GM18870 (cell line): ENCODE measurements around the gene RPS27L.
"Not testable (repeated sequence)": the region's sequence is repeated elsewhere in the genome, so short reads cannot be mapped to it uniquely, and the experiment has no call there.

Experiments
- ATAC-seq: cut with Tn5 transposase; IDR thresholded peaks from one replicate; pipeline ENCODE4 v1.9.1; 2021; ENCODE audit warnings: moderate library complexity; ENCODE audit not compliant: unreplicated experiment

The RPS27L gene

DNA sequence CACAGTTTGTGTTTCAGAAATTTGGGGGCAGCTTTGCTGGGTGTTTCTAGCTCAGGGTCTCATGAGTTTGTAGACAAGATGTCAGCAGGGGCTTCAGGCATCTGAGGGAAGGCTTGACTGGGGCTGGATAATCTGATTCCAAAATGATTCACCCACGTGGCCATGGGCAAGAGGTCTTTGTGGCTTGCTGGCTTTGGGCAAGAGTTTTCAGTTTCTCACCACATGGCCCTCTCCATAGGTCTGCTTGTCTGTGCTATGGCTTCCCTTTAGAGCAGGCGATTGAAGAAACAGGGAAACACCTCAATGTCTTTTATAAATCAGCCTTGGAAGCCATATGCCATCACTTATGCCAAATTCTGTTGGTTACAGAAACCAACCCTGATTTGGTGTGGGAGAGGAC lies 11.9 kb downstream of the RPS27L start:
- ATAC-seq, result no peak

DNA sequence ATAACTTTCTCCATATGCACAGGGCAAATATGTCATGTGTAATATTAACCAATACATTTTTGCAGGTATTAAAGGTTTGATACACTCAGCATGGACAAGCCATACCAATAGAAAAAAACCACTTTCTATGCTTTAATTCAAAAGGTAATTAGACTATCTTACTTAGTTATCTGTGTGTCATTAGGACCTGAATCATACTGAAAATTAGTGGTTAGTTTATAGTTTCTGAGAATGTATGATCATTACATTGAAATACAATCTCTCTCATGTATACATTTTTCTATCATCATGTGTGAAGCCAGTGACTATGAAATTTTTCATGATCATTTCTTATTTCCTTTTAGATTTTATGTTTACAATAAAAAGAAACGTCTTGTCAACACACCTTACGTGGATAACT lies 16.3 kb downstream of the RPS27L start:
- no peak for ATAC-seq

DNA sequence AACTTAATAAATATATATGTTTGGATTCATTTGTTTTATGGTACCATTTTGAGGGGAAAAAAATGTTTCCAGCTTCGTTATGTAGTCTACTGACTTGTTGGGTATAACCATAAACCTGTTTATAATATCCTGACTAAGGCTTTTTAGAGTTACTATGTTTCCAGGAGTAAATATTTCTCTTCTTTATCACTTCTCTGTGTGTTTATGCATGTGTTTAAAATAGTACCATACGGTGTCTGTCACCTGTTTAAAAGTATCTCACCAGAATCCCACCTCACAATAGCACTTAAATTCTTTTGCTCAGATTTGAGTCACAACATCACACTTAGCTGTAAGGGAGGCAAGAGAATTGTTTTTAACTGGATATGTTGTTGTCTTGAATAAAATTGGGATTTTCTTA lies 20.5 kb downstream of the RPS27L start:
- no peak for ATAC-seq

DNA sequence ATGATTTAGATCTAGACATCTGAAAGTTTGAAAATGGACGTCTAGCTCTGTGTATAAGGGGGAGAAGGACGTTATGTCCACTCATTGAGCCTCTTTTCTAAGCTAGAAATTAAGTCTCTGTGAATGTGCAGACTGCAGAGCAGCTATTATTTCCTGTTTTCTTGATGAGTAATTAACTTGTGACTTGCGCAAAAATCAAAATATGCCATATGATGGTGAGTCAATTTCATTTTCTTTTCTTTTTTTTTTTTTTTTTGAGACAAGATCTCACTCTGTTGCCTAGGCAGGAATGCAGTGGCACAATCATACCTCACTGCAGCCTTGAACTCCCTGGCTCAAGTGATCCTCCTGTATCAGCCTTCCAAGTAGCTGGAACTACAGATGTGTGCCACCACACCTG lies 21.5 kb downstream of the RPS27L start:
- no peak for ATAC-seq

DNA sequence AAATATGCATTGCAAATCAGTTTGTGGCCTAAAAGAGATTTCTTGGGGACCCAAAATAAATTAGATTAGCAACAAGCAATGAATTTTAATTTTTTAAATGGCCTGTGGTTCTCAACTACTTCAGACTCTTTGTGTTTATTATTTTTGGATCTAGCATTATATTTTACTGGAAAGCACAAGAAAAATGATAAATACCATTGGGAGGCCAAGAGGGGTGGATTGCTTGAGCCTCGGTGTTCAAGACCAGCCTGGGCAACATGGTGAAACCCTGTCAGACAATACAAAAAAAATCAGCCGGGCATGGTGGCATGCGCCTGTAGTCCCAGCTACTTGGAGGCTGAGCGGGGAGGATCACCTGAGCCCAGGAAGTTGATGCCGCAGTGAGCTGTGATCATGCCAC lies 22.0 kb downstream of the RPS27L start:
- ATAC-seq, result no peak

DNA sequence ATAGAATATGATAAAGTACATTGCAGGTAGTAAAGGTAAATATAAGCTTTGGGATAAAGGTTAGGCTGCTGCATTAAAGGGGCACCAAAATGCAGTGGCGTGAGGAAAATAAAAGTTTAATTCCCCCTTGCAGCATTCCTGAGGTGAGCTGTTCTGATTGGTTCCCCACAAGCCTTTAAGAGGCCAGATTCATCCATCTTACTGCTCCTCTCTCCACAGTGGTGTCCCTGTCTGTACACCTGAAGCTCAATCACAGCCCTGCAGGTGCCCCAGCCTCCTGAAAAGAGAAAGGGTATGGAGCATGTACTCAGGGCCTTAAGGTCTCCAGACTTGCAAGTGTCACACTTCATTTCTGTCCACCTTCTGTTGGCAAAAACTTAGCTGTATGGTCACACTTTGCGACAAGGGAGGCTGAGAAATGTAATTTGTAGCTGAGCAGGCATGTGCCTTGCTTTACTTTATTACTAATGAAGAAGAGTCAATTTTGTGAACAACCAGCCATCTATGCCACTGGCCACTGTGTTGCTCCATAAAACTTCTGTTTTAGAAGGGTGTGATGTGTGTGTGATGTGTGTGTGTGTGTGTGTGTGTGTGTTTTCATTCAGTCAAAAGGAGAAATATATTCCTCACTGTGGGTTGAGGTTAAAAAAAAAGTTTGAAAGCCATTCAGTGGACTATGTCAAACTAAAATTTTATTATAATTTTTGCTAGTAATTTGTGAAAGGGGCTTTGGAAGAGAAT lies 22.9 kb downstream of the RPS27L start:
- ATAC-seq, result no peak

DNA sequence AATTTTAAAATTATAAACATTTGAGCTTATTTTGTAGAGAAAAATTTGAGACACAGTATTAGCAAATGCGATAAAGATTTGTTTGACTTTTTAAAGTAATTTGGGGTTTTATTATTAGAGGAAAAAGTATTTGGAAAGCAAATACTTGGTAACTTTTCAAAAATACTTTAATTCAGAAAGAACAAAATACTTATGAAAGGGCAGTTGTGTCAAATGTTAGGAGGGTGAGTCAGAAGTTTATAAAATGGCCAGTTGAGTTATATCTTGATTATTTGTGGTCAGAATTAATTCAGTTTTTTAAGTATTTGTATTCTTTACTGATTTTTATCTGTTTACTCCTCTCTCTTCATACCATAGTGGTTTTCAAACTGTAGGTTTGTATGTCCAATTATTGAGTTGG lies 23.5 kb downstream of the RPS27L start:
- ATAC-seq, result no peak

DNA sequence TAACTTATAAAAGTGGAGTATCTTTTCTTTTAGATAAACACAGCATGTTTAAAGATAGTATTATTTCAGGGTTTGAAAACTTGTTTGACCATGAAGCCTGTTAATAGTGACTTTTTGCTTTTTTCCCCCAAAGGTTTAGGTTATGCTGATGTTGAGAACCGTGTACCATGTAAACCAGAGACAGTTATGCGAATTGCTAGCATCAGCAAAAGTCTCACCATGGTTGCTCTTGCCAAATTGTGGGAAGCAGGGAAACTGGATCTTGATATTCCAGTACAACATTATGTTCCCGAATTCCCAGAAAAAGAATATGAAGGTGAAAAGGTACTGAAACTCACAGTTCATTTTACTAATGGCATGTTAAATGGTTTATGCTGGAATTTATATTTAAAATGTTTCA lies 30.6 kb downstream of the RPS27L start:
- ATAC-seq, result no peak

DNA sequence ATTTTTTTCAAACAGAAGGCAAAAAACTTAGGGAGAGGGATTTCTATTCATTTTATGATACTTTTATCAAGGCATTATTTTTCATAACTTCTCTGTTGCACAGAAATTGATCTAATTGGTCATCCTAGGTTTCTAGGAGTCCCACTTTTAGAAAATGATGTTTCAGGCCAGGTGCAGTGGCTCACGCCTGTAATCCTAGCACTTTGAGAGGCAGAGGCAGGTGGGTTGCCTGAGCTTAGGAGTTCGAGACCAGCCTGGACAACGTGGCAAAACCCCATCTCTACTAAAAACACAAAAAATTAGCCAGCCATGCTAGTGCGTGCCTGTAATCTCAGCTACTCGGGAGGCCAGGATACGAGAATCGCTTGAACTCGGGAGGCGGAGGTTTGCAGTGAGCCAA lies 32.8 kb downstream of the RPS27L start:
- no peak for ATAC-seq

DNA sequence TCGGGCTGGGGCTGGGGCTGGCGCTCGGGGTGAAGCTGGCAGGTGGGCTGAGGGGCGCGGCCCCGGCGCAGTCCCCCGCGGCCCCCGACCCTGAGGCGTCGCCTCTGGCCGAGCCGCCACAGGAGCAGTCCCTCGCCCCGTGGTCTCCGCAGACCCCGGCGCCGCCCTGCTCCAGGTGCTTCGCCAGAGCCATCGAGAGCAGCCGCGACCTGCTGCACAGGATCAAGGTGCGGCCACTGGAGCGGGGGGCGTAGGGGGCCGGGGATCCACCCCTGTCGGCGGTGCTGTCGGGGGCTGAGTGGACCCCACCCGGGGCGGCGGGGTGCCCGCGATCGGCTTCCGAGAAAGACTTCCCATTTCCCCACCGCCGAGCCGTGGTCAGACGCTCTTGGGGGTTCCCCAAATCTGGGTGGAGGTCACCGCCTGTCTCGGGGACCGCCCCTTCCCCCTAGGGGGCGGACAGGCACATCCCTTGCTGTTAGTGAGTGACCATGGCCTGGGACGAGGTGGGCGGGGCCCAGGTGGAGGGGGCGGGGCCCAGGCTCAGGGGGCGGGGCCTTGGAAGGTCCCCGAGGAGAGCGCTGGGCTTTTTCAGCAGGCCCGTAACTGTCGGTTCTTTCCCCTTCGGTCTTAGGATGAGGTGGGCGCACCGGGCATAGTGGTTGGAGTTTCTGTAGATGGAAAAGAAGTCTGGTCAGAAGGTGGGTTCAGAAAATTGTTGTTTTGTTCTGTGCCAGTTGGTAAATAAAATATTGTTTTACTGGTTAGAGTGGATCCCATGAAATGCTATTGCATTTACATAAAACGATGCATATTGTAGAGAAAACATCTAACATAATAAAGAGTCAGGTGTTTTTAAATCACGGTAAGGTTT lies 35.0 kb downstream of the RPS27L start:
- ATAC-seq, result peak; percentile 68

DNA sequence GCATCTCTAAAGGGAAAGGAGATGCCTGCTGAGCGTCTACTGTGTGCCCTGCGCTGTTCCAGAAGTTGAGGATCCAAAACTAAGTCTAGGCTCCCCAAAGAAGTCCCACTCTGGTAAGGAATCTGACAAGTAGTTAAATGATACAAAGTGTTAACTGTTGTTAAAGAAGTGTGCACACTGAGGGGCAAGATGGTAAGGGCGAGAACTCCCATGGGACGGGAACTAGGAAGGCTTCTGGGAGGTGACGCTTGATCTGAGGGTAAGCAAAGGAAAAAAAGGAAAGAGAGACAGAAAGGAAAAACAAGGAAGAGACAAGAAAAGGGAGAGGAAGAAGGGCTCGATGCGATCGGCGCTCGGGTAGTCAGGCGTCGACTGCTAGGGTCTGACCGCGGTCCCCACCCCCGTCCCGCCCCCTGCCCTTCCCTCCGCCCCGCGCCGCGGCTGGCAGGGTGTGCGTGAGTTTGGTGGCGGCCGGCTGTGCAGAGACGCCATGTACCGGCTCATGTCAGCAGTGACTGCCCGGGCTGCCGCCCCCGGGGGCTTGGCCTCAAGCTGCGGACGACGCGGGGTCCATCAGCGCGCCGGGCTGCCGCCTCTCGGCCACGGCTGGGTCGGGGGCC lies 35.8 kb downstream of the RPS27L start, which contains the start of gene LACTB:
TSS of gene LACTB (plus strand) at position 480 of the 620 bp plus-strand sequence. CDS start at position 491, 11 bp downstream.
- ATAC-seq, result peak; percentile 50

DNA sequence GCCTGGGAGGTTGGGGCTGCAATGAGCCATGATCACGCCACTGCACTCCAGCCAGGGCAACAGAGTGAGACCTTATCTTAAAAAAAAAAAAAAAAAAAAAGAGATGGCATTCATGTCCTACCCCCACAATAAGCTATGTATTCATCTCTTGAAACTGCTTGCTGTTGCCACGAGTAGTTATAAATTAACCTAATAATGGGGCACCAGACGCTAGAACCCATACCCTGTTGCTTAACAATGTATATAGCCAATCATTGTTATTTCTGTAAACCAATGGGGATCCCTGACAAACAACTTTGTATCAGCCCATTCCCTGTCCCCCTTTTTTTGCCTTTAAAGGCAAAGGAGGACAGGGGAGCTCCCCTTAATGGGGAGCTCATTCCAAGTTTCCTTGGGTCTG lies 38.4 kb downstream of the RPS27L start:
- no peak for ATAC-seq

DNA sequence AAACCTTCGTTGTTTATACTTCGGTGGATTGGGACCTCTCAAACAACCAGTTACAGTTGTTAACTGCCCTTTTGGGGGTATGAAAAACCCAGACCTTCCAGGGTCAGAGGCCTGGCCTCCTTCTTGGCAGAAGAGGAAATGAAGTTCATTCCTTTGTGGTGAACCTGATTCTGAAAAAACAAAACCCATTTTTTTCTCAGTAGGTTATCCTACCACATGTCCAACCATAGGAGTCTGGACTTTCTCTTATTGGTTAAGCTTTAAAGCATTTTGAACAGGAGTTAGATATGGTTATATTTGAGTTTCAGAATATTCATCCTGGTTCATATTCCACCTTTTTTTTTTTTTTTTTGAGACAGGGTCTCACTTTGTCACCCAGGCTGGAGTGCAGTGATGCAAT lies 42.8 kb downstream of the RPS27L start:
- ATAC-seq, result no peak

DNA sequence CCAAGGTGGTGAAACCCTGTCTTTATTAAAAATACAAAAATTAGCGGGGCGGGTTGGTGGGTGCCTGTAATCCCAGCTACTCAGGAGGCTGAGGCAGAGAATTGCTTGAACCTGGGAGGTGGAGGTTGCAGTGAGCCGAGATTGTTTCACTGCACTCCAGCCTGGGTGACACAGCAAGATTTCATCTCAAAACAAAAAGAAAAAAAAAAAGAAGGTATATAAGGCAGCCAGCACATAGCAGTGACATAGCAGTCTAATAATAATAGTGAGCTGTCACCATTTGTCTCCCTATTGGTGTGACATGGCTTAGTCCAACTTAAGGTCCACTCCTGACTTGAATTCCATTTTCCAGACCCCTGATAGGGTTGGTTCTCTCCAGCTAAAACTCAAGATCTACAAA lies 44.4 kb downstream of the RPS27L start:
- ATAC-seq, result no peak

DNA sequence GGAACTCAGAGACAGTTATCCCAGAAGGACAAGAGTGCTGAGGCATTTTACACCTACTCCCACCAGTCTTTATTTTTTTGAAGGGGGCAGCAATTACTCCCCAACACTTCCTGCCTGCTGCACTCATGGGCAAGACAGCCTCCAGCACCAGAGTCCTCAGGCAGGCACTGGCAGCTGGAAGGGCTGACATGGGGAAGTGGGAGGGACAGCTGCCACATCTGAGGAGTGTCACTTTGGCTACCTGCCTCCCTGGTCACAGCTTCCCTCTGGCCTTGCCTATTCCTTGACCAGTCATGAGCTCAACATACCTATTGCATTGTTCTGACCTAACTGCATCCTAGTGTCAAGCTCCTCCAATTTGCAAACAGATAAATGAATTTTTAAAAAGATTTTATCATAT lies 45.8 kb downstream of the RPS27L start:
- no peak for ATAC-seq

DNA sequence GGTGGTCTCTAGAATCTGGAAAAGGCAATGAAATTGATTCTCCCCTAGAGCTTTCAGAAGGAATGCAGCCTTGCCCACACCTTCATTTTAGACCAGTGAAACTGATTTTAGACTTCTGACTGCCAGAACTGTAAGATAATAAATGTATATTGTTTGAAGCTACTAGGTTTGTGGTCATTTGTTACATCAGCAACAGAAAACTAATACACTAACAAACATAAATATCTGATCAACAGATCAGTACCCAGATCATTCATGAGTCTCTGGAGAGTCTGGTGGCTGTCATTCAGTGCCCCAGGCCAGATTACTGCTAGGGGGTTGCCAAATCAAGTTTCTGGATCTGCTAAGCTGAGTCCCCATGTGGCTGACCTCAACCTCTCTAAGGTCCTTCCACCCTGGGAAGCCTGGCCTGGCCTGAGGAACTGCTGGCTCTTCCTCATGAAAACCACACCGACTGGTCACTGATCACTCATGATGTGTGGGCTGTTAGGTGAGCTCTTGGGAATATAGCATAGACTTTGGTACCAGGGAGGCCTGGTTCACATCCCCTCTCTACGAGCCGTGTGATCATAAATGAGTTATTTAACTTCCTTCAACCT lies 46.8 kb downstream of the RPS27L start:
- no peak for ATAC-seq

DNA sequence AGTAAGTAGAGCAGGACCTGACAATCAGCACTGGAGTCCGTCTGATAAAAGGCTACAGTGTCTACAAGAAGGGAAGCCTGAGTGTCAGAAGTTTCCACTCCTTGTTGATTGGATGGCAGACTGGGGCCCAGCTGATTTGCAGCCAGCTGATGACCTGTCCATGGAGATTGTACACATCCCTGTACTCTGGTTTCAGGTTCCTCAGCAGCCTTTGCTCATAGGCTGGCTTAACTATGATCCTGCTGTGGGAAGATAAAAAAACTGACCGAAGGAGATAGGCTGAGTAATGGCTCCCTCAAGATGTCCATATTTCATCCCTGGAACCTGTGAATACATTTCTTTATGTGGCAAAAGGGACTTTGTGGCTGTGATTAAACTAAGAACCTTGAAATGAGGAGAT lies 47.4 kb downstream of the RPS27L start:
- ATAC-seq, result no peak

DNA sequence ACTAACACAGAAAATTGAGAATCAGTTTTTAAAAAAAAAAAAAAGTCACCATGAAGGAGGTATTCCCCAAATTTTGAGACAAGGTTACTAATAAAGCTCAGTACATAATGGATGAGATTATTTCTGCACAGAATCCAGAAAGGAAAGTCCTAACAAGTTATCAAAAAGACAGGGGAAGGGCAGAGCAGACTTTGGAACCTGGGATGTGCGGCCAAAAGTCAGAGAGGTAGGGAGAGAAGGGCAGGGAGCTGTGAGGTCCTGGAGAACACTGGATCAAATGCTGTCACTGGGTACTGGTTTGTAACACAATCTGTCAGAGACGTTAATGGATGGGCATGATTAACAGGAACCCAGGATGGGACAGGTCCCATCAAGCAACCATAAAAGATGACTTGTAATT lies 47.8 kb downstream of the RPS27L start:
- ATAC-seq, result no peak

DNA sequence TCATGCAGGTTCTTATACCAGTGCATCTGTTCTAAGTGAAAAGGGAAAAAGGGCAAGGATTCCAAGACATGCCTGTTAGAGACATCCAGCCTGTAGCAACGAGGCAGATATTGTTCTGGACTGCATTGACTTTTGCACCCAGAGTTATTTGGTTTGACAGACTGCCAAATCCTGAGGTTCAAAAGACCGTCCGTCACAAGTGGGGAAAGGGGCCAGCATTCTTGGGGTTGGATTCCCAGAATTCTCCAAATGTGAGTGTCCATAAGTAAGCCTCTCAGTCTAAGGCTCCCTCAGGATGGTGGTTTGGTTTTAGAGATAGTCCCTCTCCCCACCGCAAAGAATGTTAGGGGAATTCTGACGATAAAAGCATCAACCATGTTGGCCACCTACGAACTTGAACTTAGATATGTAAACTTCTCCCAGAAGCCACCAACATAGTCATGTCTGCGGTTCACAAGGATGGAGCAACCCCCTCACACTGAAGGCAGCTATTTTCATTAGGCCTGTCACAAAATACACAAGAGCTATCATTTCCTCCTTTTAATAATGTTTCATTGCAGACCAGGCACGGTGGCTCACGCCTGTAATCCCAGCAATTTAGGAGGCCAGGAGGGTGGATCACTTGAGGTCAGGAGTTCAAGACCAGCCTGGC lies 49.3 kb downstream of the RPS27L start:
- no peak for ATAC-seq

DNA sequence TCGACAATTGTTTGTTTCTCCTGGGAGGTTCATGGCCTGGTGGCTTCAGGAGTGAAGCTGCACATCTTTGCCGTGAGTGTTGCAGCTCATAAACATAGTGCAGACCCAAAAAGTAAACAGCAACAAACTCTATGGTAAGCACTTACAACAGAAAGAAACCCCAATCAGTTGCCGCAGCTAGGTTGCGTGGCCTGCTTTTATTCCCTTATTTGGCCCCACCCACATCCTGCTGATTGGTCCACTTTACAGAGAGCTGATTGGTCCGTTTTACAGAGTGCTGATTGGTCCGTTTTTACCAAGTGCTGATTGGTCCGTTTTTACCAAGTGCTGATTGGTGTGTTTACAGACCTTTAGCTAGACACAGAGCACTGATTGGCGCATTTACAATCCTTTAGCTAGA lies 51.9 kb downstream of the RPS27L start:
- not testable (repeated sequence) for ATAC-seq

DNA sequence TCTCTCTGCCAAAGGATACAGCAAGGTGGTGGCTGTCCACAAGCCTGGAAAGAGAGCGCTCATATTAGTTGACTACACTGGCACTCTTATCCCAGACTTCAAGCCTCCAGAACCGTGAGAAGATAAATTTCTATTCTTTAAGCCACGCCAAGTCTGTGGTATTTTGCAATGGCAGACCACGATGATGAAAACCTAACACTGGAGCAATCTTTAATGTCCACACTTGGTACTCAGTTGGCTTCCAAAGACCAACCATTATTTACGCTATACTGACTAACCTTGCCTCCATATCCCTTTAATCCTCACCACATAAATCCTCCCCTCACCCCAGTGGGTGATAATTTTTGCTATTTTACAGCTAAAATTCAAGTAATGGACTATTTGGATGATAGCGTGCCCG lies 52.5 kb downstream of the RPS27L start:
- no peak for ATAC-seq
